ENCODE measurements around the gene OR56A1. TPM values are rescaled to one million over a fixed set of nuclear protein-coding genes. Genes with fewer than 3 reads are reported as not detected.

The OR56A1 gene
- total RNA-seq, 1 experiment from 2014 or later: not detected

DNA sequence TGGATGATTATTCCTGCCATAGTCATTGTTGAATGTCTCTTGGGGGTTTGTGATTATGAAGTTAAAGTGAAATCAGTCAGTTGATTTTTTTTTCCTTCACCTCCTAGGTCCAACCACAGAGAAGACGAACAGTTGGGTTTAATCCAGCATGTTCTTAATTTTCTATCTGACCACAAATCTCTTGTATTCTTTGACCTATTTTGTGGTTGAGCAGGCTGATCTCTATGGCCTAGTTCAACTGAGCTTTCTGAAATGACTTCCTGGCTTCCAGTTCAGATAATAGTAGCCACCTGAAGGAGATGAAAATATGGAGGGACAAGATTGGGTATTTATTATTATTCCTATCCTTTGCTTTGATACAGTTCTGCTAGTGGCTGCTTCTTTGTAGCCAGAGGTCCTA lies 57.0 kb downstream of the OR56A1 start:
- peaks cover 2% of the 10 kb centered on the region; the same call in 1 of the 2 replicates for H3K27me3 ChIP-seq (ENCODE audit: control insufficient read depth, insufficient read depth, low read length)
- H3K4me1 ChIP-seq (ENCODE audit: control insufficient read depth, insufficient read depth, low read length): no peaks in the 10 kb centered on the region
- DNase-seq (ENCODE audit: low read depth, low spot score): no peak
- intact Hi-C loops (cut with micrococcal nuclease; ENCODE audit: unreplicated experiment) (no loop called here), in situ Hi-C loops (cut with HindIII; ENCODE audit: low pct_unique_long_range_greater_than_20kb, low sequenced_read_pairs) (no loop called here)
- BruUV-seq (replicated peaks): no TSS peak
- no peaks in the 10 kb centered on the region for H3K36me3 ChIP-seq (ENCODE audit: control insufficient read depth, insufficient read depth, low read length)
- no peak for ATAC-seq
- POLR2A ChIA-PET: no interaction called here
- H3K4me3 ChIP-seq (ENCODE audit: low read depth in 2 of 2, low read length in 2 of 2): no peak overlapping the region
- H3K27ac ChIP-seq (ENCODE audit: low read length): no peak overlapping the region
- TF ChIP-seq POLR2AphosphoS5 (IDR thresholded peaks at IDR 0.05; ENCODE audit: low read depth, low read length): no peak
- no peak for TF ChIP-seq SIN3A (IDR thresholded peaks at IDR 0.05; ENCODE audit: borderline replicate concordance, insufficient read depth, low read depth, low read length)
- TF ChIP-seq, protein P1, sequence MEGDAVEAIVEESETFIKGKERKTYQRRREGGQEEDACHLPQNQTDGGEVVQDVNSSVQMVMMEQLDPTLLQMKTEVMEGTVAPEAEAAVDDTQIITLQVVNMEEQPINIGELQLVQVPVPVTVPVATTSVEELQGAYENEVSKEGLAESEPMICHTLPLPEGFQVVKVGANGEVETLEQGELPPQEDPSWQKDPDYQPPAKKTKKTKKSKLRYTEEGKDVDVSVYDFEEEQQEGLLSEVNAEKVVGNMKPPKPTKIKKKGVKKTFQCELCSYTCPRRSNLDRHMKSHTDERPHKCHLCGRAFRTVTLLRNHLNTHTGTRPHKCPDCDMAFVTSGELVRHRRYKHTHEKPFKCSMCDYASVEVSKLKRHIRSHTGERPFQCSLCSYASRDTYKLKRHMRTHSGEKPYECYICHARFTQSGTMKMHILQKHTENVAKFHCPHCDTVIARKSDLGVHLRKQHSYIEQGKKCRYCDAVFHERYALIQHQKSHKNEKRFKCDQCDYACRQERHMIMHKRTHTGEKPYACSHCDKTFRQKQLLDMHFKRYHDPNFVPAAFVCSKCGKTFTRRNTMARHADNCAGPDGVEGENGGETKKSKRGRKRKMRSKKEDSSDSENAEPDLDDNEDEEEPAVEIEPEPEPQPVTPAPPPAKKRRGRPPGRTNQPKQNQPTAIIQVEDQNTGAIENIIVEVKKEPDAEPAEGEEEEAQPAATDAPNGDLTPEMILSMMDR (IDR thresholded peaks at IDR 0.05): no peak
- TF ChIP-seq TCF7L2 (IDR thresholded peaks at IDR 0.05; ENCODE audit: low read depth, low read length): no peak
- TF ChIP-seq, protein P2, sequence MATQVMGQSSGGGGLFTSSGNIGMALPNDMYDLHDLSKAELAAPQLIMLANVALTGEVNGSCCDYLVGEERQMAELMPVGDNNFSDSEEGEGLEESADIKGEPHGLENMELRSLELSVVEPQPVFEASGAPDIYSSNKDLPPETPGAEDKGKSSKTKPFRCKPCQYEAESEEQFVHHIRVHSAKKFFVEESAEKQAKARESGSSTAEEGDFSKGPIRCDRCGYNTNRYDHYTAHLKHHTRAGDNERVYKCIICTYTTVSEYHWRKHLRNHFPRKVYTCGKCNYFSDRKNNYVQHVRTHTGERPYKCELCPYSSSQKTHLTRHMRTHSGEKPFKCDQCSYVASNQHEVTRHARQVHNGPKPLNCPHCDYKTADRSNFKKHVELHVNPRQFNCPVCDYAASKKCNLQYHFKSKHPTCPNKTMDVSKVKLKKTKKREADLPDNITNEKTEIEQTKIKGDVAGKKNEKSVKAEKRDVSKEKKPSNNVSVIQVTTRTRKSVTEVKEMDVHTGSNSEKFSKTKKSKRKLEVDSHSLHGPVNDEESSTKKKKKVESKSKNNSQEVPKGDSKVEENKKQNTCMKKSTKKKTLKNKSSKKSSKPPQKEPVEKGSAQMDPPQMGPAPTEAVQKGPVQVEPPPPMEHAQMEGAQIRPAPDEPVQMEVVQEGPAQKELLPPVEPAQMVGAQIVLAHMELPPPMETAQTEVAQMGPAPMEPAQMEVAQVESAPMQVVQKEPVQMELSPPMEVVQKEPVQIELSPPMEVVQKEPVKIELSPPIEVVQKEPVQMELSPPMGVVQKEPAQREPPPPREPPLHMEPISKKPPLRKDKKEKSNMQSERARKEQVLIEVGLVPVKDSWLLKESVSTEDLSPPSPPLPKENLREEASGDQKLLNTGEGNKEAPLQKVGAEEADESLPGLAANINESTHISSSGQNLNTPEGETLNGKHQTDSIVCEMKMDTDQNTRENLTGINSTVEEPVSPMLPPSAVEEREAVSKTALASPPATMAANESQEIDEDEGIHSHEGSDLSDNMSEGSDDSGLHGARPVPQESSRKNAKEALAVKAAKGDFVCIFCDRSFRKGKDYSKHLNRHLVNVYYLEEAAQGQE (IDR thresholded peaks at IDR 0.05; ENCODE audit: insufficient read depth in 1 of 2, low read depth in 2 of 2, low read length in 1 of 2): no peak
- no peaks in the 10 kb centered on the region for H3K9me3 ChIP-seq (ENCODE audit: control insufficient read depth, insufficient read depth, low read depth, low read length)
- CTCF ChIA-PET: no interaction called here

Other genes with a start within 250 kb of the OR56A1 start
- not detected for gene OR52N5, start 247.4 kb downstream of the OR56A1 start, total RNA-seq (2021; ENCODE audit: unreplicated experiment)
- gene OR52N1, start 239.5 kb downstream of the OR56A1 start, total RNA-seq (2021; ENCODE audit: unreplicated experiment): not detected
- gene OR52N2, start 221.8 kb downstream of the OR56A1 start, total RNA-seq (2021; ENCODE audit: unreplicated experiment): not detected
- not detected for gene OR52E6, start 188.9 kb downstream of the OR56A1 start, total RNA-seq (2021; ENCODE audit: unreplicated experiment)
- not detected for gene OR52E8, start 173.1 kb downstream of the OR56A1 start, total RNA-seq (2021; ENCODE audit: unreplicated experiment)
- gene OR52E4, start 150.1 kb downstream of the OR56A1 start, total RNA-seq (2021; ENCODE audit: unreplicated experiment): not detected
- gene OR52E5, start 137.6 kb downstream of the OR56A1 start, total RNA-seq (2021; ENCODE audit: unreplicated experiment): not detected
- not detected for gene OR56A3, start 88.5 kb downstream of the OR56A1 start, total RNA-seq (2021; ENCODE audit: unreplicated experiment)
- not detected for gene OR56A5, start 62.3 kb downstream of the OR56A1 start, total RNA-seq (2021; ENCODE audit: unreplicated experiment)
- not detected for gene OR52L1, start 43.8 kb downstream of the OR56A1 start, total RNA-seq (2021; ENCODE audit: unreplicated experiment)
- not detected for gene OR56A4, start 23.8 kb downstream of the OR56A1 start, total RNA-seq (2021; ENCODE audit: unreplicated experiment)
- not detected for gene OR56B4, start 76.9 kb upstream of the OR56A1 start, total RNA-seq (2021; ENCODE audit: unreplicated experiment)
- not detected for gene OR52B2, start 139.6 kb upstream of the OR56A1 start, total RNA-seq (2021; ENCODE audit: unreplicated experiment)
- gene OR52W1, start 168.5 kb upstream of the OR56A1 start, total RNA-seq (2021; ENCODE audit: unreplicated experiment): not detected
- not detected for gene C11orf42, start 174.8 kb upstream of the OR56A1 start, total RNA-seq (2021; ENCODE audit: unreplicated experiment)
- gene FHIP1B, start 203.9 kb upstream of the OR56A1 start, total RNA-seq (2021; ENCODE audit: unreplicated experiment): 42.8 TPM
- gene CNGA4, start 208.3 kb upstream of the OR56A1 start, total RNA-seq (2021; ENCODE audit: unreplicated experiment): 0.62 TPM
- not detected for gene CCKBR, start 229.1 kb upstream of the OR56A1 start, total RNA-seq (2021; ENCODE audit: unreplicated experiment)